Vagina (tissue), 2 donors: Measurements from ENCODE around the gene NFIA.

Experiments
- POLR2AphosphoS5 ChIP-seq, 2 donors: sonication (generic); formaldehyde crosslinking; IDR thresholded peaks; one replicate each; pipeline ENCODE4 v1.9.0; 2017; ENCODE audit warnings: antibody characterized with exemption in 2 of 2, mild to moderate bottlenecking in 2 of 2, low read depth in 1 of 2; ENCODE audit not compliant: insufficient read depth in 1 of 2
- TF ChIP-seq, protein P1 (sequence below), 3 experiments: fragments of 450-650 bp in 2 of 3; fragments of 200-600 bp in 1 of 3; sonication (generic) in 1 of 3; IDR thresholded peaks; one replicate each; pipeline ENCODE4 v1.5.1; 2017 to 2019; ENCODE audit warnings: antibody characterized with exemption in 3 of 3, mild to moderate bottlenecking in 2 of 3, moderate library complexity in 2 of 3

DNA sequence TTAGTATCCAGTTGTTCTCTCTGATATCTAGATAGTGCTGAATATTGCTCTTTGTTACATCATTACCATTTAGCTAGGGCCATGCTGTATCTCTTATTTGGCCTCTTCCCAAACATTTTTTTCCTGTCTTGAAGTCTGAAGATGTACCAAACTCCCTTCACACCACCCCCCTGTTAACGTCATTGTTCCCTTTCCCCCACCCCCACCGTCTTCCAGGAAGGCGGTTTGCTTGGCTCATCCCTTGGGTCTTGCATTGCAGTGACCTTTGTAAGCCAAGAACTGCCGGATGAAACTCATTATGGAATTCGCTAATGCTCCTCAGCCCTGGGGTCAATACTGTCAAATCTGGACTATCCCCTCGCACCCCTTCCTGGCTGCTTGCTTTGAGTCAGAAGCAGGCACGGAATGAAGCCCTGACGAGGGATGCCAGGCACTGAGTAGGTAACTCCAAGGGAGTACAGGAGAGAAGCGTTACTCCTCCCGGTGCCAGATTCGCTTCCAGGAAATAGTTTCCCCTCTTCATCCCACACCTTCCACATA, 359.4 kb downstream of the NFIA start:
- TF ChIP-seq POLR2AphosphoS5 (IDR thresholded peaks at IDR 0.05; ENCODE audit: insufficient read depth in 1 of 2, low read depth in 1 of 2), result no peak
- TF ChIP-seq, protein P1, sequence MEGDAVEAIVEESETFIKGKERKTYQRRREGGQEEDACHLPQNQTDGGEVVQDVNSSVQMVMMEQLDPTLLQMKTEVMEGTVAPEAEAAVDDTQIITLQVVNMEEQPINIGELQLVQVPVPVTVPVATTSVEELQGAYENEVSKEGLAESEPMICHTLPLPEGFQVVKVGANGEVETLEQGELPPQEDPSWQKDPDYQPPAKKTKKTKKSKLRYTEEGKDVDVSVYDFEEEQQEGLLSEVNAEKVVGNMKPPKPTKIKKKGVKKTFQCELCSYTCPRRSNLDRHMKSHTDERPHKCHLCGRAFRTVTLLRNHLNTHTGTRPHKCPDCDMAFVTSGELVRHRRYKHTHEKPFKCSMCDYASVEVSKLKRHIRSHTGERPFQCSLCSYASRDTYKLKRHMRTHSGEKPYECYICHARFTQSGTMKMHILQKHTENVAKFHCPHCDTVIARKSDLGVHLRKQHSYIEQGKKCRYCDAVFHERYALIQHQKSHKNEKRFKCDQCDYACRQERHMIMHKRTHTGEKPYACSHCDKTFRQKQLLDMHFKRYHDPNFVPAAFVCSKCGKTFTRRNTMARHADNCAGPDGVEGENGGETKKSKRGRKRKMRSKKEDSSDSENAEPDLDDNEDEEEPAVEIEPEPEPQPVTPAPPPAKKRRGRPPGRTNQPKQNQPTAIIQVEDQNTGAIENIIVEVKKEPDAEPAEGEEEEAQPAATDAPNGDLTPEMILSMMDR (IDR thresholded peaks at IDR 0.05), result no peak
